AG20443 (cell line): ENCODE results near the gene ATP13A4.

Source experiments
- DNase-seq: peaks from one replicate; pipeline ENCODE4 v3.0.0; 2012; ENCODE audit warnings: low spot score, mixed read lengths

ATP13A4 gene

GRCh38 chr3:193554811-193555210 lies at the start of gene ATP13A4:
TSS of gene ATP13A4 (minus strand) at chr3:193554895. CDS start at chr3:193554799, 96 bp downstream.
- no peak for DNase-seq

GRCh38 chr3:193599393-193599792 lies 44.7 kb upstream of the ATP13A4 start:
- no peak for DNase-seq

DNA sequence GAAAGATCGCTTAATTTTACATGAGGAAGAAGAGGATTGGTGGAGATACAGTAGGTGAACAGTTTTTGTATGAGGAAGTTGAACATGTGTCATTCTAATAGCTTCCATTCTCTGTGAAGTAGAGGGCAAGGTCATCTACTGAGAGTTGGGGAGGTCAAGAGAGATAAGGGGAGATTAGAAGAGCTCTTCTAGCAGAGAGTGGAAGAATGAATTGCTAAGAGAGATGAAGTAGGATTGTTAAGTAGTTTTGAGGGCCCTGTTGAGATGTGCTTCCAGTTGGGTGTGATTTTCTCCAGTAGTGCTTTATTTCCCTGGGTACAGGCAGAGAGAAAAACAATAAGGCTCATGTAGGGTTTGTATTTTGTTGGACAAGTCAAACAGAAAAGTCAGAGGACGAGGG lies 43.5 kb upstream of the ATP13A4 start:
- DNase-seq = no peak

- DNase-seq = no peak
These were observed 41.3 kb upstream of the ATP13A4 start for GRCh38 chr3:193595939-193596487.

GRCh38 chr3:193594946-193595689 lies 40.4 kb upstream of the ATP13A4 start:
- DNase-seq = peak; percentile 8

GRCh38 chr3:193593668-193594030 lies 39.0 kb upstream of the ATP13A4 start:
- DNase-seq = peak; percentile 34

DNA sequence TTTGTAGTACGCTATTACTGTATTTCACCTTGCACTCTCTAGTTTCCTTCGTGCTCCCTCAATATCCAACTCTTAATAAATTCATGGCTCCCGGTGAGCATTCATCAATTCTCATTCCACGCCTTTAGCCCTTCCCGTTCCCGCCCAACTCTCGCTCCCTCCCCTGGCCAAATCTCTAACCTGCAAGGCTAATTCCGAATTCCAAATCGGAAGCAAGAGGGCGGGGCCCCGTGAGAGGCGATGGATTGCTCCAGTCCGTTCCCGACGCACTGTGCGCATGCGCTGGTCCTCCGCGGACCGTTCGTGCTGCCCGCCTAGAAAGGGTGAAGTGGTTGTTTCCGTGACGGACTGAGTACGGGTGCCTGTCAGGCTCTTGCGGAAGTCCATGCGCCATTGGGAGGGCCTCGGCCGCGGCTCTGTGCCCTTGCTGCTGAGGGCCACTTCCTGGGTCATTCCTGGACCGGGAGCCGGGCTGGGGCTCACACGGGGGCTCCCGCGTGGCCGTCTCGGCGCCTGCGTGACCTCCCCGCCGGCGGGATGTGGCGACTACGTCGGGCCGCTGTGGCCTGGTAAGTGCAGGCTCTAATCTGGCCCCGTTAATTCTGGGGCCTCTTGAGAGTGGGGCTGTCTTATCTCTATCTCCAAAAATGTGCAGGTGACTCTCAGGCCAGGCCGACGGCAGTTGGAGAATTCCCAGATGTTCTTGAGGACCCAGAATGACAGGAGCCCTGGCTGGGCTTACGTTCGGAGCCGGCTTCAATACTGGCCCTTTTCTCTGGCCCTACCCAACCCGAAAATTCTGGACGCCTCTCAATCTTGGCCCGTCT lies 38.4 kb upstream of the ATP13A4 start, which contains the start of gene OPA1:
Gene OPA1, plus strand, starts transcription at position 368 of the 827 bp plus-strand sequence. Its CDS starts 170 bp downstream, at position 538.
- DNase-seq = peak; percentile 100

GRCh38 chr3:193590088-193590856 lies 35.6 kb upstream of the ATP13A4 start:
- peak; percentile 11 for DNase-seq

- no peak for DNase-seq
These were observed 34.9 kb upstream of the ATP13A4 start for GRCh38 chr3:193589616-193590015.

DNA sequence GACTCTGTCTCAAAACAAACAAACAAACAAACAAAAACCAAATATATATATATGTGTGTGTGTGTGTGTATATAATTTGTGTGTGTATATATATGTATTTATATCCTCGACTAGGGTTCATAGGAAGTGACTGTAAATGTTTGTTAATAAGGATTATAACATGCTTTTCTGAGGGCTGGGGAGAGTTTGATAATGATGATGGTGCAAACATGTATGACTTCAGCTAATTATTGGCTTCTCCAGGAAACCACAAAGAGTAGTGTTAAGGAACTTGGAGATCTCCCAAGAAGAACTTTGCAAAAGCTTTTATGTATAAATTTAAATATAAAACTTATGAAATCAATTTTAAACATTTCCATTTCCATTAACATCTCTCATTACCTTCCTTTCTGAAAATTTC lies 34.4 kb upstream of the ATP13A4 start:
- DNase-seq = no peak

GRCh38 chr3:193586526-193586925 lies 31.8 kb upstream of the ATP13A4 start:
- DNase-seq = no peak

GRCh38 chr3:193585530-193585929 lies 30.8 kb upstream of the ATP13A4 start:
- DNase-seq = no peak

DNA sequence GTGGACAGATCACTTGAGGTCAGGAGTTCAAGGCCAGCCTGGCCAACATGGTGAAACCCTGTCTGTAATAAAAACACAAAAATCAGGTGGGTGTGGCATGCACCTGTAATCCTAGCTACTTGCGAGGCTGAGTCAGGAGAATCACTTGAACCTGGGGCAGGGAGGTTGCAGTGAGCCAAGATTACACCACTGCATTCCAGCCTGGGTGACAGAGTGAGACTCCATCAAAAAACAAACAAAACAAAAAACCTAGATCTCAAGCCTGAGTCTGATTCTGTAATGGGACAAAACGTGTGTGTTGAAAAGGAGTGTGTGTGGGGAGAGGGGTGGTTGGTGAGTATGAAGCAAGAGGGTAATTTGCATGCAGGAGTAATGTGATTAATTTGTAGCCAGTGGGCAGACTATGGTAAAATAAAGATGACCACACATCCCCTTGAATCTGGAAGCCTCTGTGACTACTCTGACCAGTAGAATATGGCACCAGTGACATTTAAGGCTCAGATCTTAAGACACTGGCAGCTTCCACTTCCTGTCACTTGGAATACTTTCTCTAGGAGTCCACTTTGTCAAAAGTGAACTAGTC lies 19.9 kb upstream of the ATP13A4 start:
- no peak for DNase-seq

GRCh38 chr3:193573403-193574191 lies 18.9 kb upstream of the ATP13A4 start:
- no peak for DNase-seq

DNA sequence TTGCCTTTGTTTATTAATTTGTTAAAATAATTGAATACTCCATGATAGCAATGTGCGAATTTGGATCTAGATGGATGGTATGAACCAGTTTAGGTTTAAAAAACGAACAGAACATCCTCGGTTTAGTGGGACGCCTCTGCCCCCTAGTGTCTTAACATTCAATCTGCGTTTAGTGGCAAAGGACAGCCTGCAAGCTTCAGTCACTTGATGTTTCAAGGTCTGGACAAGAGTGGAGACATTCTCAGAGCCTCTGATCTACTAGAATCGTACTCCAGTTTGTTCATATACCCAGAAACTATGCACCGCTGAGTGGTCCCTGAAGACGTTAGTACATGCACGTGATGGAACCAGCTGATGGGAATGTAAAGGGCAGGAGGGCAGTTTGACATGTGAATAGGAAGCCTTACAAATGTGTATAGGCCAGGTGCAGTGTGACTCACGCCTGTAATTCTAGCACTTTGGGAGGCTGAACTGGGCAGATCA lies 17.8 kb upstream of the ATP13A4 start:
- peak; percentile 70 for DNase-seq

GRCh38 chr3:193569119-193569518 lies 14.4 kb upstream of the ATP13A4 start:
- DNase-seq = no peak

DNA sequence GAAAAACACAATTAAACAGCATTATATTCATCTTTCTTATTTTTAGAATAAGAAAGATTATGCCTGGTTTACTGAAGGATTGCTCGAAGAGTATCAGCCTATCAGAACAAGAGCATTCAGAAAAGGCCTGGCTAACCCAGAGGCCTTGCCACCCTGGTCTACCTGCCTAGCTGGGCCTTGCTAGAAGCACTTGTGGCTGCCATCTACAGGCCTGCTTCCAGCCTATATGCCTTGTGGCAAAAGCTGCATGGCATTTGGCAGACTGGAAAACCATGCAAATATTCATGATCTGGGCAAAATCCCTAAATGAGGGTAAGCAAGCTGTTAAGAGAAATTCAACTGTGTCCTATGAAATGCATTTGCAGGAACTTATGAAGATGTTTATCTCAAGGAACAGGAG lies 9.3 kb upstream of the ATP13A4 start:
- DNase-seq = no peak

DNA sequence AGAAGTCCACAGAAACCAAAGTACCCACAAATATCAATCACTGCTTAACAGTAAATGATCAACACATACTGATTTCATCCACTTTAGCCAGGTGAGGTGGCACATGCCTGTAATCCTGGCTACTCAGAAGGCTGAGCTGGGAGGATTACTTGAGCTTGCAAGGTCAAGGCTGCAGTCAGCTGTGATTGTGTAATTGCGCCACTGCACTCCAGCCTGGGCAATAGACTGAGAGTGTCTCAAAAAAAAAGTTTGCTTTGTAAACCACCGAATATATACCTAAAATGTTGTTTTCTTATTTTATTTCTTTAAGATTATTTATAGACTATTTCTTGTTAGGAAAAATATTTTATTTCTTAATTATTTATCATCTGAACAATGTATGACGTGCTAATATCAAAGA lies 8.7 kb upstream of the ATP13A4 start:
- DNase-seq = no peak

DNA sequence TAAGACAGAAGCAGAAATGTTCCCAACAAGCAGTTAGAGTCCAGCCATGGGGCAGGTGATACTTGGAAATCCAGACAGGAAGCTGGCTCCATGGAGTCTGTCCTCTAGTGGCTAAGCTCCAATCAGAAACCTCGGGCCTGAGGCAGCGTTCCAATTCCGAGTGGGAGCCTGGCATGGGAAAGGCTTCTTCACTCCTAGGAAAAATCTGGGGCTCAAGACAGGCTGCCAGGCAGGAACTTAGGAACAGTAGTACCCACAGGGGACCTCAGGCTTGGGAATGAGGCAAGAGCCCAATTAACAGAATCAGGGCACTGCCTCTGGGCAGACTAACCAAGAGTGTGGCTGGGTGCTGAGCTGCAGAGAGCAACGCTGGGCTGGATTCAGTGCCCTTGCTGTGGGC lies 6.2 kb upstream of the ATP13A4 start:
- DNase-seq = no peak

- no peak for DNase-seq
These were observed 5.4 kb upstream of the ATP13A4 start for GRCh38 chr3:193560091-193560490.

GRCh38 chr3:193559100-193559499 lies 4.4 kb upstream of the ATP13A4 start:
- no peak for DNase-seq
